Peyer's patch (tissue), 4 donors: ENCODE results near the gene VGLL4.

ENCODE experiments used
- CTCF ChIP-seq, 6 experiments: fragments of 450-650 bp in 4 of 6; fragments of 200-600 bp in 2 of 6; sonication (generic) in 1 of 6; IDR thresholded peaks; one replicate each; pipeline ENCODE4 v1.5.1; 2017 to 2019; ENCODE audit warnings: antibody characterized with exemption in 6 of 6, mild to moderate bottlenecking in 3 of 6, moderate library complexity in 1 of 6
- POLR2A ChIP-seq, 2 donors: fragments of 450-650 bp; IDR thresholded peaks; one replicate each; pipeline ENCODE4 v1.5.1; 2017; ENCODE audit warnings: antibody characterized with exemption in 2 of 2, mild to moderate bottlenecking in 2 of 2, moderate library complexity in 2 of 2

GRCh38 chr3:11612515-11613188 is 31.1 kb downstream of the VGLL4 start:
- TF ChIP-seq CTCF (IDR thresholded peaks at IDR 0.05) (no peak), POLR2A (IDR thresholded peaks at IDR 0.05) (no peak)
